Breast epithelium (tissue), 3 donors: Measurements from ENCODE around the gene DPM1.

Experiments used
- POLR2A ChIP-seq: fragments of 450-650 bp; IDR thresholded peaks from one replicate; pipeline ENCODE4 v1.6.1; 2016; ENCODE audit warnings: antibody characterized with exemption, mild to moderate bottlenecking, moderate library complexity
- TF ChIP-seq, protein P1 (sequence below), 3 donors: fragments of 450-650 bp; IDR thresholded peaks; one replicate each; pipeline ENCODE4 v1.5.1; 2016 to 2017; ENCODE audit warnings: antibody characterized with exemption in 3 of 3, mild to moderate bottlenecking in 3 of 3, moderate library complexity in 3 of 3

DNA sequence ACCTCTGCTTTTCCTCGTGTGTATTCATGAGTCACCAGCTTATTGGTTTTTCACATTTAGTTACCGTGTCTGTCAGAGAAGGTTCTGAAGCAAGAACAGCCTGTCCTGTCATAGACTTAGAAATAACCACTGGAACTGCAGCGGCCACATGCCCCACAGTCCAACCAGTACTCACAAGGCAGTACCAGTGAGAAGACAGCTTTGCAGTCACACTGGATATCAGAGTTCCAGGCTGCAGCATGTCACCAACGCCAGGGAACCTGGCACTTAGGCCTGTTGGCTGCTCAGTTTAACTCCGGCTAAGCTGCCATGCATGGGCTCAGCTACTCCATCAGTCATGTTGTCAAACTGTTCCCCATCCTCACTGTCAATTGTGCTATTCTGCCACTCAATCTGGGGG, 67.2 kb downstream of the DPM1 start:
- TF ChIP-seq, protein P1, sequence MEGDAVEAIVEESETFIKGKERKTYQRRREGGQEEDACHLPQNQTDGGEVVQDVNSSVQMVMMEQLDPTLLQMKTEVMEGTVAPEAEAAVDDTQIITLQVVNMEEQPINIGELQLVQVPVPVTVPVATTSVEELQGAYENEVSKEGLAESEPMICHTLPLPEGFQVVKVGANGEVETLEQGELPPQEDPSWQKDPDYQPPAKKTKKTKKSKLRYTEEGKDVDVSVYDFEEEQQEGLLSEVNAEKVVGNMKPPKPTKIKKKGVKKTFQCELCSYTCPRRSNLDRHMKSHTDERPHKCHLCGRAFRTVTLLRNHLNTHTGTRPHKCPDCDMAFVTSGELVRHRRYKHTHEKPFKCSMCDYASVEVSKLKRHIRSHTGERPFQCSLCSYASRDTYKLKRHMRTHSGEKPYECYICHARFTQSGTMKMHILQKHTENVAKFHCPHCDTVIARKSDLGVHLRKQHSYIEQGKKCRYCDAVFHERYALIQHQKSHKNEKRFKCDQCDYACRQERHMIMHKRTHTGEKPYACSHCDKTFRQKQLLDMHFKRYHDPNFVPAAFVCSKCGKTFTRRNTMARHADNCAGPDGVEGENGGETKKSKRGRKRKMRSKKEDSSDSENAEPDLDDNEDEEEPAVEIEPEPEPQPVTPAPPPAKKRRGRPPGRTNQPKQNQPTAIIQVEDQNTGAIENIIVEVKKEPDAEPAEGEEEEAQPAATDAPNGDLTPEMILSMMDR (IDR thresholded peaks at IDR 0.05), result no peak
- no peak for TF ChIP-seq POLR2A
